CMK (cell line): ENCODE measurements around the gene KIF3C.
A peak's percentile ranks its signal among the peaks of the same experiment; 100 is the strongest.
"Not testable (repeated sequence)": the region's sequence is repeated elsewhere in the genome, so short reads cannot be mapped to it uniquely, and the experiment has no call there.

Source experiments
- DNase-seq: peaks from one replicate; pipeline ENCODE4 v3.0.0-alpha.2; 2010; ENCODE audit warnings: low read depth

Gene KIF3C

GRCh38 chr2:25915944-25916772 is 66.1 kb downstream of the KIF3C start:
- DNase-seq: peak; percentile 17

- DNase-seq: not testable (repeated sequence)
Observed at GRCh38 chr2:25915411-25915810, 66.9 kb downstream of the KIF3C start.

DNA sequence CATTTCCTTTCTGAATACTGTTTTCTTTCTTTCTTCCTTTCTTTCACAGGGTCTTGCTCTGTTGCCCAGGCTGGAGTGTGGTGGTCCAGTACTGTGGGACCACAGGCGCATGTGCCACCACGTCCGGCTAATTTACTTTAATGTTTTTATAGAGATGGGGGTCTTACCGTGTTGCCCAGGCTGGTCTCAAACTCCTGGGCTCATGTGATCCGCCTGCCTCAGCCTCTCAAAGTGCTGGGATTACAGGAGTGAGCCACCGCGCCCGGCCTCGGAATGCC is 68.7 kb downstream of the KIF3C start:
- not testable (repeated sequence) for DNase-seq

DNA sequence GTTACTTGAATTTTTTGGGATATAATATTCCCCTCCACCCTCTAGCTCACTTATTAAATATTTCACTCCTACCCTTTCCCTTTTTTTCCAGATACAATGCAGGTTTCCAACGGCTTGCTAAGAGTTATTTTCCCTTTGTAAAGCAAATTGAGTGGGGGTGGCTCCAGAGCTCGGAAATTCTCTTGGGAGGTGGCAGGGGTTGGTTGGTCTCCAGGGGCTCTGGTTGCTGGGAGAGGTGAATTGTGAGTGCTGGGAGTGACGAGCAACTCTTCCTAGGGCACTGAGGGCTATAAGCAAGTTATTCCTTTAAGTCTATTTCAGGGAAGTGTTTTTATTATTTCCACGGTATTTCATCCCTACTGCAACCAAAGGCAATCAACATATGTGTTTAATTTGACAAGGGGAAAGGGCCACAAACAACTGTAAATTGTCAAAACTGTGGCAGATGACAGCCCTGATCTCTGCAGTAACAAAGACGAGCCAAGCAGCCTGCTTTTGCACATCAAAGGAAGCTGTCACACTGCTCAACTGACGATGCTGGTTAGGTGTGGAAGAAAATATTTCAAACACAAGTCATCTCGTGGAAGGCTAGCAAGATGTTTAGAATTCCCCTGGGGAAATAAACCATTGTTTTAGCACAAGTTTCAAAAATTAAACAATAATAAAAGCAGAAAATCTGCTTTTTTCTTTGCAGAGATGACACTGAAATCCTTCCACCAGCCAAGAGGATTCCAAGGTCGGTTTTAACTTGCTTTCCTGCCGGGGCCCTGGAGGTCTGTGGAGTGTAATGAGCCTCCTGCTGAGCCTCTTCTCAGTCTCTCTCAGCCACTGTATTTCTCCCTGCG is 69.2 kb downstream of the KIF3C start:
- DNase-seq: no peak

DNA sequence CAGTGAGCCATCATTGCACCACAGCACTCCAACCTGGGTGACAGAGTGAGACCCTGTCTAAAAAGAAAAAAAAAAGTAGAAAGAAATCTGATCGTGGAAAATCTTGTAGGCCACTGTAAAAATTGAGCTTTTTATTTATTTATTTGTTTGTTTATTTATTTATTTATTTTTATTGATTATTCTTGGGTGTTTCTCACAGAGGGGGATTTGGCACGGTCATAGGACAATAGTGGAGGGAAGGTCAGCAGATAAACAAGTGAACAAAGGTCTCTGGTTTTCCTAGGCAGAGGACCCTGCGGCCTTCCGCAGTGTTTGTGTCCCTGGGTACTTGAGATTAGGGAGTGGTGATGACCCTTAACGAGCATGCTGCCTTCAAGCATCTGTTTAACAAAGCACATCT is 72.7 kb downstream of the KIF3C start:
- not testable (repeated sequence) for DNase-seq

- no peak for DNase-seq
Observed at GRCh38 chr2:25905126-25905525, 77.2 kb downstream of the KIF3C start.

GRCh38 chr2:25903216-25903776 is 79.0 kb downstream of the KIF3C start:
- DNase-seq: no peak

DNA sequence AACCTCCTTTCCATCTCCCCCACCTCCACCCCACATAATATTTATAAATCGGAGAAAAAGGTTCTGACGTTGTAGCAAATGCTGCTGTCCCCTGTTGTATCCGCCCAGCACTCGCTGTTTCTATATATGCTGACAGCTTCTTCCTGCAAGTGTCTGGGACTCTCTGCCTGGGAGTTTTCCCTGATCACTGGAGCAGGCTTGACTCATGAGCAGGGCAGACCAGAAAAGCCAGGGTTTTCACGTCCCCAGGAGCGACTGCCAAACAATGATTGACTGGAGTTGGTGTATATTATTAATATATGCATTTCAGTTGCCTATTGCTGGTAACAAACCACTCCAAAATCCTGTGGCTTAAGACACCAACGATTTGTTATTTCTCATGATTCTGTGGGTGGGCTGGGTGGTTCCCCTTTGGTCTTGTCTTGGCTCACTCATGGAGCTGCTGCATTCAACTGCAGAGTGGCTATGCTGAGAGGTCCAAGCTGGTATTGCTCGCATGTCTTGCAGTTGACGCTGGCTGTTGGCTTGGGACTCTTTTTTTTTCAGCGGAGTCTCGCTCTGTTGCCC is 82.8 kb downstream of the KIF3C start:
- no peak for DNase-seq

- DNase-seq: no peak
Observed at GRCh38 chr2:25897506-25897905, 84.8 kb downstream of the KIF3C start.

- DNase-seq: not testable (repeated sequence)
Observed at GRCh38 chr2:25896308-25896707, 86.0 kb downstream of the KIF3C start.

DNA sequence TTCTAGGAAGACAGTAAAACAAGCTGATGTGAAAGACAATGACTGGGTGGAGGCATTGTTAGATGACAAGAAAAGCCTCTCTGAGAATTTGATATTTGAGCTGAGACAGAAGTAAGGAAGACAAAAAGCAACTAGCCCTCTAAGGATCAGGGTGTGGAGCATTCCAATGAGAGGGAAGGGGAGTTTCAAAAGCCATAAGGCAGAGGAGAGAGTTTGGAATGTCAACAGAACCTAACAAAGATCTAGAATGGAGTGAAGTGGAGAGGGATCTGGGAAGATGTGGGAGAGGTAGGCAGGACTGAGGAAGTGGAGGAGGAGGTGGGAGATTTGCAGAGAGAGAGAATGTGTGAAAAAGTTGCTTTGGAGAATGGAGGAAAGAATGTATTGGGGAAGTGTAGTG is 86.7 kb downstream of the KIF3C start:
- DNase-seq: no peak

DNA sequence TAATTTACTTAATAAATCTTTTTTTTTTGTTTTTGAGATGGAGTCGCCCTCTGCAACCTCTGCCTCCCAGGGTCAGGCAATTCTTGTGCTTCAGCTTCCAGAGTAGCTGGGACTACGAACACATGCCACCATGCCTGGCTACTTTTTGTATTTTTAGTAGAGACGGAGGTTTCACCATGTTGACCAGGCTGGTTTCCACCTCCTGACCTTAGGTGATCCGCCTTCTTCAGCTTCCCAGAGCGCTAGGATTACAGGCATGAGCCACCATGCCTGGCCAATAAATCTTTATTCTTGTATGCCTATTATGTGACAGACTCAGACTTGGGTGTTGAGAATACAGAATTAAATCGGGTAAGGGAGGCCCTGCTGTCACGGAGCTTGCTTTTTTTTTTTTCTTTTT is 87.3 kb downstream of the KIF3C start:
- no peak for DNase-seq

DNA sequence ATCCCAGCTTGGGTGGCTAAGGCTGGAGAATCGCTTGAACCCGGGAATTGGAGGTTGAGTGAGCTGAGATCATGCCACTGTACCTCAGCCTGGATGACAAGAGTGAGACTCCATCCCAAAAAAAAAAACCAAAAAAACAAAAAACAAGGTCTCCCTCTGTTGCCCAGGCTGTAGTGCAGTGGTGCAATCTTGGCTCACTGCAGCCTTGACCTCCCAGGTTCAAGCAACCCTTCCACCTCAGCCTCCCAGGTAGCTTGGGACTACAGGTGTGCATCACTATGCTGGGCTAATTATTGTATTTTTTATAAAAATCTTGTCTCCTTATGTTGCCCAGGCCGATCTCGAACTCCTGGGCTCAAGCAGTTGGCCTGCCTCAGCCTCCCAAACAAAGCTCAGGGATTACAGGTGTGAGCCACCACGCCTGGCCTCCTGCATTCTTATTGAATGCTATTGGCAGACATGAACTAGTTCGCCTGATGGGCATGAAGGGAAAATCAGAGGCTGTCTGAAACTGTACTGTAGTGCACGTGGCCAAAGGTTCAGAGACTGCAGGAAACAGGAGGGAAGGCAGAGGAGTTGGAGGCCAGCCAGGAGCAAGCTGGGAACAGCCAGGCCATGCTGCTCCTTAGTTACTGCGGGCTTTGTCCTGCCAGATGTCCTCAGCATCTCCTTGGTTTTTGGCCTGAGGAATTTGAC is 88.0 kb downstream of the KIF3C start:
- no peak for DNase-seq

- no peak for DNase-seq
Observed at GRCh38 chr2:25891672-25892071, 90.6 kb downstream of the KIF3C start.

DNA sequence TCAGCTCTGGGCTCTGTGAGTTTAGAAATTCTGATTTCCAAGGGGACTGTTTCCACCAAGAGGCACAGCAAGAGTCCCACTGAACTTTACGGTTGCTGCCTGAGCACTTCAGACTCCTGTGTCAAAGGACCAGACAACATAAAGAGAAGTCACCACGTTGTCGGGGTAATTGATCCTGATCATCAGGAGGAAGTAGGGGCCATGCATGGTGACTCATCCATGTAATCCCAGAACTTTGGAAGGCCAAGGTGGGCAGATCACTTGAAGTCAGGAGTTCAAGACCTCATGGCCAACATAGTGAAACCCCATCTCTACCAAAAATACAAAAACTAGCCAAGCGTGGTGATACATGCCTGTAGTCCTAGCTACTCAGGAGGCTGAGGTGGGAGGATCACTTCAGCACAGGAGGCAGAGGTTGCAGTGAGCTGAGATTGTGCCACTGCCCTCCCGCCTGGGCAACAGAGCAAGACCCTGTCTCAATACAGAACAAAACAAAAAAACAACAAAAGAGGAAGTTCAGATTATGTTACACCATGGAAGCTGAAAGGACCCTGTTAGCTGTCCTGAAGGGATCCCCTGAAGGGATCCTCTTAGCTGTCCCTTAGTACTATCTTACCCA is 94.6 kb downstream of the KIF3C start:
- DNase-seq: no peak

GRCh38 chr2:25885933-25886332 is 96.4 kb downstream of the KIF3C start:
- DNase-seq: no peak

GRCh38 chr2:25881764-25882163 is 100.5 kb downstream of the KIF3C start:
- peak; percentile 33 for DNase-seq

DNA sequence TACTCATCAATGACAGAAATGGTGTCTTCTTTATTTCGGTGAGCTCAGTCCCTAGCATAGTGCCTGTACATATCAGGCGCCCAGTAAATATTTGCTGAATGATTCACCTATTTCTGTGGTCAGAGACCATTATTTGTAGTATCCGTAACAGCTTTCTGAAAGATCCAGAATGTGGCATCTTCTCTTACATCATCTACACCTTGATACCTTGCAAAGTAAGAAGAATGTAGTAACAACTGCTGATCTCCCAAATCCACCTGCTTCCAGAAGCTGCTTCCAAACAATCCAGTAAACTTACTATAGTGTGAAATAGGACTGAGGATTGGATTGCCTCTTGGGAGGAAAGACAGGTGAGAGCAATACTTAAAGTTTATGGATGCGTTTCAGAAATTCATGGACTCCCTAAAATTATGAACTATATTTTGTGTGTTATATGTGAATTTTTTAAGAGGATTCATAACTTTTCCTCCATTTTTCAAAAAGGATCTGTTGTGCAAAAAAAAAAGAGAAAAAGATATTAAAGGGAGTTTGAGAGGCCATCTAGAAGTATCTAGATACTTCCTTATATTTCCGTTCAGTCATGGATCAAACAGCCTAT is 103.1 kb downstream of the KIF3C start:
- DNase-seq: no peak

- DNase-seq: peak; percentile 97
Observed at GRCh38 chr2:25878361-25879132, 103.8 kb downstream of the KIF3C start, which contains the start of gene ASXL2. ASXL2 (minus strand) TSS chr2:25878487; CDS start chr2:25878222, 265 bp downstream.
